ENCODE results near the gene PLA2G4C.

DNA sequence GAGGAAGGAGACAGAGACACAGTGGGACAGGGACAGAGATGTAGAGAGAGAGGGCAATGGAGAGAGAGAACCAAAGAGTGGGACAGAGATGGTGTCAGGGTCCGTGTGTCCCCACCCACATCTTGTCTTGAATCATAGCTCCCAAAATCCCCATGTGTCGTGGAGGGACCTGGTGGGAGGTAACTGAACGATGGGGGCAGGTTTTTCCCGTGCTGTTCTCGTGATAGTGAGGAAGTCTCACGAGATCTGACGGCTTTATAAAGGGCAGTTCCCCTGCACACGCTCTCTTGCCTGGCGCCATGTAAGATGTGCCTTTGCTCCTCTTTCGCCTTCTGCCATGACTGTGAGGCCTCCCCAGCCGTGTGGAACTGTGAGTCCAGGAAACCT, 7.5 kb upstream of the PLA2G4C start:
- TF ChIP-seq TAF1 (IDR thresholded peaks at IDR 0.05; ENCODE audit: low read depth) (no peak), YY1 (IDR thresholded peaks at IDR 0.05; ENCODE audit: low read depth) (no peak)
